Vagina (tissue), 2 donors: ENCODE data around the gene PITHD1. TPM values are rescaled to one million over a fixed set of nuclear protein-coding genes. Genes with fewer than 3 reads are reported as not detected.

Experiments
- DNase-seq, 2 donors: peaks; one replicate each; pipeline ENCODE4 v3.0.0-alpha.2; 2017; ENCODE audit errors: extremely low spot score in 2 of 2
- H3K27ac ChIP-seq: fragments of 200-600 bp; sonication (generic); one replicate; pipeline ENCODE4 v1.5.1; 2019
- H3K27me3 ChIP-seq: fragments of 200-600 bp; sonication (generic); one replicate; pipeline ENCODE4 v1.5.1; 2019
- H3K36me3 ChIP-seq, 2 donors: fragments of 200-600 bp; sonication (generic); one replicate each; pipeline ENCODE4 v1.5.1; 2017 to 2019
- H3K4me1 ChIP-seq: fragments of 200-600 bp; sonication (generic); one replicate; pipeline ENCODE4 v1.5.1; 2019
- H3K4me3 ChIP-seq, 2 donors: fragments of 200-600 bp; sonication (generic); 1 replicate in 1 of 2; 2 replicates in 1 of 2; pipeline ENCODE4 v1.5.1; 2016 to 2019
- H3K9me3 ChIP-seq: fragments of 200-600 bp; sonication (generic); one replicate; pipeline ENCODE4 v1.5.1; 2019
- POLR2A ChIP-seq, 2 donors: fragments of 450-650 bp; IDR thresholded peaks; one replicate each; pipeline ENCODE4 v1.6.1; 2017; ENCODE audit warnings: antibody characterized with exemption in 2 of 2, mild to moderate bottlenecking in 2 of 2, moderate library complexity in 2 of 2
- POLR2AphosphoS5 ChIP-seq, 2 donors: sonication (generic); formaldehyde crosslinking; IDR thresholded peaks; one replicate each; pipeline ENCODE4 v1.9.0; 2017; ENCODE audit warnings: antibody characterized with exemption in 2 of 2, mild to moderate bottlenecking in 2 of 2, low read depth in 1 of 2; ENCODE audit not compliant: insufficient read depth in 1 of 2
- intact Hi-C: fragments of 100-400 bp; cut with DNase I; formaldehyde crosslinking; loops from one replicate; pipeline ENCODE4 v1.15.1; 2023
- total RNA-seq: library from RNA; depleted of rRNA; stranded (reverse); fragments of >200 nt; gene quantifications from one replicate; pipeline ENCODE4 v1.2.3, GENCODE V29; 2016
- TF ChIP-seq, protein P1 (sequence below), 3 experiments: fragments of 450-650 bp in 2 of 3; fragments of 200-600 bp in 1 of 3; sonication (generic) in 1 of 3; IDR thresholded peaks; one replicate each; pipeline ENCODE4 v1.5.1; 2017 to 2019; ENCODE audit warnings: antibody characterized with exemption in 3 of 3, mild to moderate bottlenecking in 2 of 3, moderate library complexity in 2 of 3

PITHD1 gene
- total RNA-seq, 1 donor from 2014 or later, result 63.6 TPM

DNA sequence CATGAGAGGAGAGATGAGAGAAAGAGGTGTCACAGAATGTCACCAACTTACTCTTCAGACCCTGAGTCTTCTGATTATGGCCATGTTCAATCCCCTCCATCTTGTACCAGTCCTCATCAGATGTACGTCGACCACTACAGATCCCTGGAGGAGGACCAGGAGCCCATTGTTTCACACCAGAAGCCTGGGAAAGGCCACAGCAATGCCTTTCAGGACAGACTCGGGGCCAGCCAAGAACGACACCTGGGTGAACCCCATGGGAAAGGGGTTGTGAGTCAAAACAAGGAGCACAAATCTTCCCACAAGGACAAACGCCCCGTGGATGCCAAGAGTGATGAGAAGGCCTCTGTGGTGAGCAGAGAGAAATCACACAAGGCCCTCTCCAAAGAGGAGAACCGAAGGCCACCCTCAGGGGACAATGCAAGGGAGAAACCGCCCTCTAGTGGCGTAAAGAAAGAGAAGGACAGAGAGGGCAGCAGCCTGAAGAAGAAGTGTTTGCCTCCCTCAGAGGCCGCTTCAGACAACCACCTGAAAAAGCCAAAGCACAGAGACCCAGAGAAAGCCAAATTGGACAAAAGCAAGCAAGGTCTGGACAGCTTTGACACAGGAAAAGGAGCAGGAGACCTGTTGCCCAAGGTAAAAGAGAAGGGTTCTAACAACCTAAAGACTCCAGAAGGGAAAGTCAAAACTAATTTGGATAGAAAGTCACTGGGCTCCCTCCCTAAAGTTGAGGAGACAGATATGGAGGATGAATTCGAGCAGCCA, 27.0 kb upstream of the PITHD1 start:
- intact Hi-C loops, result no loop called here
- DNase-seq, result no peak
- Histone ChIP-seq H3K27ac (no peak overlapping the region), H3K4me3 (no peak overlapping the region), H3K4me1 (peaks cover 8% of the 10 kb centered on the region), H3K9me3 (no peaks in the 10 kb centered on the region), H3K27me3 (no peaks in the 10 kb centered on the region), H3K36me3 (peaks cover 19 to 61% of the 10 kb centered on the region in 2 donors)
- no peak for TF ChIP-seq POLR2A (IDR thresholded peaks at IDR 0.05)
- no peak for TF ChIP-seq POLR2AphosphoS5 (IDR thresholded peaks at IDR 0.05; ENCODE audit: insufficient read depth in 1 of 2, low read depth in 1 of 2)

DNA sequence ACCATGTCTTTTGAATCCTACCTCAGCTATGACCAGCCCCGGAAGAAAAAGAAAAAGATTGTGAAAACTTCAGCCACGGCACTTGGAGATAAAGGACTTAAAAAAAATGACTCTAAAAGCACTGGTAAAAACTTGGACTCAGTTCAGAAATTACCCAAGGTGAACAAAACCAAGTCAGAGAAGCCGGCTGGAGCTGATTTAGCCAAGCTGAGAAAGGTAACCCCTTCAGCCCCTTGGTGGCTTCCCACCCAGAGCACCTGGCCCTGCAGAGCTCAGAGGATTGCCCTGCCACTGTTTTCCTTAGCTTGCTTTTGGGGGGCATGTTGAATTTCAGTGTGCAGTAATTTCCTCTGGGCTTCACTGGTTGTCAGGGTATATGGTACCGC, 26.4 kb upstream of the PITHD1 start:
- intact Hi-C loops, result no loop called here
- Histone ChIP-seq H3K4me3 (no peak overlapping the region), H3K9me3 (no peaks in the 10 kb centered on the region), H3K27me3 (no peaks in the 10 kb centered on the region), H3K4me1 (peaks cover 2% of the 10 kb centered on the region), H3K36me3 (peaks cover 22 to 66% of the 10 kb centered on the region in 2 donors), H3K27ac (no peak overlapping the region)
- TF ChIP-seq, protein P1, sequence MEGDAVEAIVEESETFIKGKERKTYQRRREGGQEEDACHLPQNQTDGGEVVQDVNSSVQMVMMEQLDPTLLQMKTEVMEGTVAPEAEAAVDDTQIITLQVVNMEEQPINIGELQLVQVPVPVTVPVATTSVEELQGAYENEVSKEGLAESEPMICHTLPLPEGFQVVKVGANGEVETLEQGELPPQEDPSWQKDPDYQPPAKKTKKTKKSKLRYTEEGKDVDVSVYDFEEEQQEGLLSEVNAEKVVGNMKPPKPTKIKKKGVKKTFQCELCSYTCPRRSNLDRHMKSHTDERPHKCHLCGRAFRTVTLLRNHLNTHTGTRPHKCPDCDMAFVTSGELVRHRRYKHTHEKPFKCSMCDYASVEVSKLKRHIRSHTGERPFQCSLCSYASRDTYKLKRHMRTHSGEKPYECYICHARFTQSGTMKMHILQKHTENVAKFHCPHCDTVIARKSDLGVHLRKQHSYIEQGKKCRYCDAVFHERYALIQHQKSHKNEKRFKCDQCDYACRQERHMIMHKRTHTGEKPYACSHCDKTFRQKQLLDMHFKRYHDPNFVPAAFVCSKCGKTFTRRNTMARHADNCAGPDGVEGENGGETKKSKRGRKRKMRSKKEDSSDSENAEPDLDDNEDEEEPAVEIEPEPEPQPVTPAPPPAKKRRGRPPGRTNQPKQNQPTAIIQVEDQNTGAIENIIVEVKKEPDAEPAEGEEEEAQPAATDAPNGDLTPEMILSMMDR (IDR thresholded peaks at IDR 0.05), result no peak
- no peak for TF ChIP-seq POLR2A (IDR thresholded peaks at IDR 0.05)
- no peak for TF ChIP-seq POLR2AphosphoS5 (IDR thresholded peaks at IDR 0.05; ENCODE audit: insufficient read depth in 1 of 2, low read depth in 1 of 2)
- DNase-seq, result no peak

DNA sequence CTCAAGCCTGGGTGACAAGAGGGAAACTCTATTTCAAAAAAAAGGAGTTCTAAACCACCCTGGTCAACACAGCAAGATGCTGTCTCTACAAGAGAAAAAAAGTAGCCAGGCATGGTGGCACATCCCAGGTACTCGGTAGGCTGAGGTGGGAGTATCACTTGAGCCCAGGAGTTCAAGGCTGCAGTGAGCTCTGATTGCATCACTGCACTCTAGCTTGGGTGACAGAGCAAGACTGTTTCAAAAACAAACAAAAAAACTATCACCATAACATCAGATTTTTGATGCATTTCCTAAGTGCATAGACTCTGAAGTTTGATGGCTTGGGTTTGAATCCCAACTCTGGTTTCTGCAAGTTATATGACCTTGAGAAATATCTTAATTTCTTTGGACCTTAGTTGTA, 25.3 kb upstream of the PITHD1 start:
- intact Hi-C loops, result no loop called here
- Histone ChIP-seq H3K4me1 (no peaks in the 10 kb centered on the region), H3K27ac (no peak overlapping the region), H3K9me3 (no peaks in the 10 kb centered on the region), H3K36me3 (peaks cover 25 to 77% of the 10 kb centered on the region in 2 donors), H3K4me3 (no peak overlapping the region), H3K27me3 (no peaks in the 10 kb centered on the region)
- TF ChIP-seq, protein P1 (IDR thresholded peaks at IDR 0.05), result no peak
- TF ChIP-seq POLR2AphosphoS5 (IDR thresholded peaks at IDR 0.05; ENCODE audit: insufficient read depth in 1 of 2, low read depth in 1 of 2) (no peak), POLR2A (IDR thresholded peaks at IDR 0.05) (no peak)
- DNase-seq, result no peak

DNA sequence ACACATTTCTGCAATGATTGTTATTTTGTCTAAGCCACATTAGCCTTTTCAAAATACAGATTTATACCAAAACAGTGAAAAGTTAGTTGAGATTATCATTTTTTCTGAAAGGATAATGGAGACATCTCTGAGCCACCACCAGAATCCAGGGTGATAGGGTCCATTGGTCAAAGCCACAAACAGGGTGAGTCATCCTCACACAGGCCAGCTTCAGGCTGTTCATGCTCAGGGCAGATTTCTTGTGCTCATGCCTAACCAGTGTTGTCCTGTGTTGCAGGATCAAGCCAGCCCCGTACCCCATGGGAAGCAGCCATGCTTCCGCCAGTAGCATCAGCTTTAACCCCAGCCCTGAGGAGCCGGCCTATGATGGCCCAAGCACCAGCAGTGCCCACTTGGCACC, 21.5 kb upstream of the PITHD1 start:
- TF ChIP-seq, protein P1 (IDR thresholded peaks at IDR 0.05), result no peak
- TF ChIP-seq POLR2AphosphoS5 (IDR thresholded peaks at IDR 0.05; ENCODE audit: insufficient read depth in 1 of 2, low read depth in 1 of 2) (no peak), POLR2A (IDR thresholded peaks at IDR 0.05) (no peak)
- H3K36me3 ChIP-seq, result peaks cover 20 to 95% of the 10 kb centered on the region in 2 donors

DNA sequence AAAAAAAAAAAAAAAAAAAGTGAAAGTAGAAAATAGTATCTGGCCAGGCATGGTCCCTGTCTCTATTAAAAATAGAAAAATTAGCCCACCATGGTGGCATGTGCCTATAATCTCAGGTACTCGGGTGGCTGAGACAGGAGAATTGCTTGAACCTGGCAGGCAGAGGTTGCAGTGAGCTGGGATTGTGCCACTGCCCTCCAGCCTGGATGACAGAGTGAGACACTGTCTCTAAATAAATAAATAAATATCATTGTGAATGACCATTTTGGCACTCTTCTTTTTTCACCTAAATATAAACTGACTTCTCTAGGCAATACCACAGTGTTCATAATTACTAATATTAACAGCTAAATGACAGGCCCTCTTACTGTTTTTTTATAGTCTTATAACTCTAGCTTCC, 20.4 kb upstream of the PITHD1 start:
- H3K36me3 ChIP-seq, result peaks cover 17 to 92% of the 10 kb centered on the region in 2 donors
- H3K4me1 ChIP-seq, result peaks cover 5% of the 10 kb centered on the region
- H3K4me3 ChIP-seq, result no peak overlapping the region
- TF ChIP-seq POLR2AphosphoS5 (IDR thresholded peaks at IDR 0.05; ENCODE audit: insufficient read depth in 1 of 2, low read depth in 1 of 2) (no peak), POLR2A (IDR thresholded peaks at IDR 0.05) (no peak)
- TF ChIP-seq, protein P1 (IDR thresholded peaks at IDR 0.05), result no peak
- no peaks in the 10 kb centered on the region for H3K27me3 ChIP-seq
- no peak for DNase-seq
- intact Hi-C loops, result no loop called here
- H3K27ac ChIP-seq, result no peak overlapping the region
- no peaks in the 10 kb centered on the region for H3K9me3 ChIP-seq

More for the DNA sequence above, 21.5 kb upstream of the PITHD1 start:
- Histone ChIP-seq H3K27me3 (no peaks in the 10 kb centered on the region), H3K4me1 (no peaks in the 10 kb centered on the region), H3K4me3 (no peak overlapping the region), H3K9me3 (no peaks in the 10 kb centered on the region), H3K27ac (no peak overlapping the region)
- no peak for DNase-seq
- intact Hi-C loops, result no loop called here
